H1 (cell line): ENCODE measurements around the gene ESPNL. TPM values are rescaled to one million over a fixed set of nuclear protein-coding genes. Genes with fewer than 3 reads are reported as not detected.

Source experiments
- CEBPB ChIP-seq: IDR thresholded peaks from 2 replicates; pipeline ENCODE4 v1.6.1; 2012; ENCODE audit warnings: low read depth, low read length
- FOSL1 ChIP-seq: IDR thresholded peaks from 2 replicates; pipeline ENCODE4 v1.6.1; 2011; ENCODE audit warnings: mild to moderate bottlenecking, low read depth, low read length, moderate library complexity; ENCODE audit not compliant: insufficient read depth
- GTF2F1 ChIP-seq: IDR thresholded peaks from 2 replicates; pipeline ENCODE4 v1.6.1; 2012; ENCODE audit warnings: low read depth, low read length, improper control_type of control experiment, borderline replicate concordance
- NRF1 ChIP-seq: IDR thresholded peaks from 2 replicates; pipeline ENCODE4 v1.6.1; 2011; ENCODE audit warnings: mild to moderate bottlenecking, low read depth, low read length, improper control_type of control experiment
- POU5F1 ChIP-seq: IDR thresholded peaks from 2 replicates; pipeline ENCODE4 v1.6.1; 2011; ENCODE audit warnings: low read depth, mild to moderate bottlenecking, low read length, moderate library complexity
- RXRA ChIP-seq: IDR thresholded peaks from 2 replicates; pipeline ENCODE4 v1.6.1; 2011; ENCODE audit warnings: low read depth, mild to moderate bottlenecking, low read length, moderate library complexity; ENCODE audit not compliant: insufficient read depth
- SIN3A ChIP-seq, 2 experiments: IDR thresholded peaks in 1 of 2; conservative IDR thresholded peaks in 1 of 2; 2 replicates each; pipeline ENCODE4 v1.6.1; 2011 to 2012; ENCODE audit warnings: low read length in 2 of 2, improper control_type of control experiment in 1 of 2, low read depth in 1 of 2, mild to moderate bottlenecking in 1 of 2
- SP2 ChIP-seq: IDR thresholded peaks from 2 replicates; pipeline ENCODE4 v1.6.1; 2012; ENCODE audit warnings: mild to moderate bottlenecking, low read length, inconsistent platforms
- TEAD4 ChIP-seq: IDR thresholded peaks from 2 replicates; pipeline ENCODE4 v1.6.1; 2012; ENCODE audit warnings: low read depth, low read length, inconsistent platforms, mixed read lengths
- YY1 ChIP-seq: IDR thresholded peaks from 2 replicates; pipeline ENCODE4 v1.6.1; 2011; ENCODE audit warnings: low read depth, mild to moderate bottlenecking, low read length
- polyA plus RNA-seq, 7 experiments: library from polyadenylated mRNA; depleted of rRNA in 3 of 7; stranded (reverse) in 5 of 7; unstranded in 2 of 7; fragments of >200 nt in 5 of 7; fragments of 200-250 nt in 2 of 7; gene quantifications; 1 replicate in 5 of 7; 2 replicates in 1 of 7; 4 replicates in 1 of 7; pipeline versions ENCODE4 v1.2.1 to v1.2.3, GENCODE V29; 2011 to 2013; ENCODE audit warnings: missing spikeins in 2 of 7, mixed read lengths in 2 of 7
- total RNA-seq: library from RNA; stranded (reverse); fragmentation: NEBNext Ultra II Directional; extraction: Animal tissue kit (Norgen Biotek cat#: 25700); gene quantifications from 2 replicates; pipeline ENCODE4 v1.2.1, GENCODE V29; 2021
- TF ChIP-seq, protein P1 (sequence below): fragments of 300-600 bp; sonication (generic); IDR thresholded peaks from 2 replicates; pipeline ENCODE4 v1.7.1; 2012; ENCODE audit warnings: low read length, moderate library complexity, mild to moderate bottlenecking, inconsistent platforms; ENCODE audit not compliant: insufficient replicate concordance

The ESPNL gene
- total and polyA plus RNA-seq, 2 of the 8 experiments (the other 6 are each of a cell fraction or from before 2014, with no cell fraction given) = 0.68 to 1.3 TPM

GRCh38 chr2:238104691-238105371, 4.7 kb downstream of the ESPNL start (continued):
- TF ChIP-seq, protein P1, sequence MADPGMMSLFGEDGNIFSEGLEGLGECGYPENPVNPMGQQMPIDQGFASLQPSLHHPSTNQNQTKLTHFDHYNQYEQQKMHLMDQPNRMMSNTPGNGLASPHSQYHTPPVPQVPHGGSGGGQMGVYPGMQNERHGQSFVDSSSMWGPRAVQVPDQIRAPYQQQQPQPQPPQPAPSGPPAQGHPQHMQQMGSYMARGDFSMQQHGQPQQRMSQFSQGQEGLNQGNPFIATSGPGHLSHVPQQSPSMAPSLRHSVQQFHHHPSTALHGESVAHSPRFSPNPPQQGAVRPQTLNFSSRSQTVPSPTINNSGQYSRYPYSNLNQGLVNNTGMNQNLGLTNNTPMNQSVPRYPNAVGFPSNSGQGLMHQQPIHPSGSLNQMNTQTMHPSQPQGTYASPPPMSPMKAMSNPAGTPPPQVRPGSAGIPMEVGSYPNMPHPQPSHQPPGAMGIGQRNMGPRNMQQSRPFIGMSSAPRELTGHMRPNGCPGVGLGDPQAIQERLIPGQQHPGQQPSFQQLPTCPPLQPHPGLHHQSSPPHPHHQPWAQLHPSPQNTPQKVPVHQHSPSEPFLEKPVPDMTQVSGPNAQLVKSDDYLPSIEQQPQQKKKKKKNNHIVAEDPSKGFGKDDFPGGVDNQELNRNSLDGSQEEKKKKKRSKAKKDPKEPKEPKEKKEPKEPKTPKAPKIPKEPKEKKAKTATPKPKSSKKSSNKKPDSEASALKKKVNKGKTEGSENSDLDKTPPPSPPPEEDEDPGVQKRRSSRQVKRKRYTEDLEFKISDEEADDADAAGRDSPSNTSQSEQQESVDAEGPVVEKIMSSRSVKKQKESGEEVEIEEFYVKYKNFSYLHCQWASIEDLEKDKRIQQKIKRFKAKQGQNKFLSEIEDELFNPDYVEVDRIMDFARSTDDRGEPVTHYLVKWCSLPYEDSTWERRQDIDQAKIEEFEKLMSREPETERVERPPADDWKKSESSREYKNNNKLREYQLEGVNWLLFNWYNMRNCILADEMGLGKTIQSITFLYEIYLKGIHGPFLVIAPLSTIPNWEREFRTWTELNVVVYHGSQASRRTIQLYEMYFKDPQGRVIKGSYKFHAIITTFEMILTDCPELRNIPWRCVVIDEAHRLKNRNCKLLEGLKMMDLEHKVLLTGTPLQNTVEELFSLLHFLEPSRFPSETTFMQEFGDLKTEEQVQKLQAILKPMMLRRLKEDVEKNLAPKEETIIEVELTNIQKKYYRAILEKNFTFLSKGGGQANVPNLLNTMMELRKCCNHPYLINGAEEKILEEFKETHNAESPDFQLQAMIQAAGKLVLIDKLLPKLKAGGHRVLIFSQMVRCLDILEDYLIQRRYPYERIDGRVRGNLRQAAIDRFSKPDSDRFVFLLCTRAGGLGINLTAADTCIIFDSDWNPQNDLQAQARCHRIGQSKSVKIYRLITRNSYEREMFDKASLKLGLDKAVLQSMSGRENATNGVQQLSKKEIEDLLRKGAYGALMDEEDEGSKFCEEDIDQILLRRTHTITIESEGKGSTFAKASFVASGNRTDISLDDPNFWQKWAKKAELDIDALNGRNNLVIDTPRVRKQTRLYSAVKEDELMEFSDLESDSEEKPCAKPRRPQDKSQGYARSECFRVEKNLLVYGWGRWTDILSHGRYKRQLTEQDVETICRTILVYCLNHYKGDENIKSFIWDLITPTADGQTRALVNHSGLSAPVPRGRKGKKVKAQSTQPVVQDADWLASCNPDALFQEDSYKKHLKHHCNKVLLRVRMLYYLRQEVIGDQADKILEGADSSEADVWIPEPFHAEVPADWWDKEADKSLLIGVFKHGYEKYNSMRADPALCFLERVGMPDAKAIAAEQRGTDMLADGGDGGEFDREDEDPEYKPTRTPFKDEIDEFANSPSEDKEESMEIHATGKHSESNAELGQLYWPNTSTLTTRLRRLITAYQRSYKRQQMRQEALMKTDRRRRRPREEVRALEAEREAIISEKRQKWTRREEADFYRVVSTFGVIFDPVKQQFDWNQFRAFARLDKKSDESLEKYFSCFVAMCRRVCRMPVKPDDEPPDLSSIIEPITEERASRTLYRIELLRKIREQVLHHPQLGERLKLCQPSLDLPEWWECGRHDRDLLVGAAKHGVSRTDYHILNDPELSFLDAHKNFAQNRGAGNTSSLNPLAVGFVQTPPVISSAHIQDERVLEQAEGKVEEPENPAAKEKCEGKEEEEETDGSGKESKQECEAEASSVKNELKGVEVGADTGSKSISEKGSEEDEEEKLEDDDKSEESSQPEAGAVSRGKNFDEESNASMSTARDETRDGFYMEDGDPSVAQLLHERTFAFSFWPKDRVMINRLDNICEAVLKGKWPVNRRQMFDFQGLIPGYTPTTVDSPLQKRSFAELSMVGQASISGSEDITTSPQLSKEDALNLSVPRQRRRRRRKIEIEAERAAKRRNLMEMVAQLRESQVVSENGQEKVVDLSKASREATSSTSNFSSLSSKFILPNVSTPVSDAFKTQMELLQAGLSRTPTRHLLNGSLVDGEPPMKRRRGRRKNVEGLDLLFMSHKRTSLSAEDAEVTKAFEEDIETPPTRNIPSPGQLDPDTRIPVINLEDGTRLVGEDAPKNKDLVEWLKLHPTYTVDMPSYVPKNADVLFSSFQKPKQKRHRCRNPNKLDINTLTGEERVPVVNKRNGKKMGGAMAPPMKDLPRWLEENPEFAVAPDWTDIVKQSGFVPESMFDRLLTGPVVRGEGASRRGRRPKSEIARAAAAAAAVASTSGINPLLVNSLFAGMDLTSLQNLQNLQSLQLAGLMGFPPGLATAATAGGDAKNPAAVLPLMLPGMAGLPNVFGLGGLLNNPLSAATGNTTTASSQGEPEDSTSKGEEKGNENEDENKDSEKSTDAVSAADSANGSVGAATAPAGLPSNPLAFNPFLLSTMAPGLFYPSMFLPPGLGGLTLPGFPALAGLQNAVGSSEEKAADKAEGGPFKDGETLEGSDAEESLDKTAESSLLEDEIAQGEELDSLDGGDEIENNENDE = no peak
- TF ChIP-seq TEAD4 = no peak
- no peak for TF ChIP-seq SP2
- no peak for TF ChIP-seq GTF2F1
- no peak for TF ChIP-seq YY1
- no peak for TF ChIP-seq POU5F1
- no peak for TF ChIP-seq NRF1
- no peak for TF ChIP-seq RXRA
- TF ChIP-seq SIN3A (conservative IDR thresholded peaks at IDR 0.05 in 1 of 2, IDR thresholded peaks at IDR 0.05 in 1 of 2; ENCODE audit: low read depth in 1 of 2, low read length in 2 of 2) = no peak
- TF ChIP-seq FOSL1 = no peak
- TF ChIP-seq CEBPB = no peak
